Measurements from ENCODE around the gene ETV2.

DNA sequence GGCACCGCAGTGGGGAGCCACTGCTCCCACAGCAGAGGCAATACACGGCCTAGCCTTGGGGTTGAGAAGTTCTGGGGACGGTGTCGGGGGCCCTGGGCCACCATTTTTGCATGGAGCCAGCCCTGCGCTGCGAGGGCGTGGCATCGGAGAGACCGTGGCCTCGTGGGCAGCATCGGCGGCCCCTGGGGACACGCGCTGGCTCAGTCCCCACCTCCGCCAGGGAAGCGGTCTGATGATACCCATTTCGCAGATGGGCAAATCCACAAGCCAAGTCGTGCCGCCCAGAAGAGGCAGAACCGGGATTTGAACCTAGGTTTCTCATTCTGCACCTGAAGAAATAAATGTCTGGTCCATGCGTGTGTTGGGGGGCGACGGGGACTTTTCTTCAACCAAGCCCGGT, 23.6 kb downstream of the ETV2 start:
- no peak for TF ChIP-seq EZH2 (IDR thresholded peaks at IDR 0.05; ENCODE audit: insufficient read depth, poor library complexity, severe bottlenecking)
- no peak for TF ChIP-seq EZH2phosphoT487 (IDR thresholded peaks at IDR 0.05; ENCODE audit: insufficient read depth, low read depth)

Data from GM23248 (cell line).